HG02973 (cell line): ENCODE measurements around the gene AZGP1.
"Not testable (repeated sequence)": the region's sequence is repeated elsewhere in the genome, so short reads cannot be mapped to it uniquely, and the experiment has no call there.

ENCODE experiments used
- ATAC-seq: cut with Tn5 transposase; IDR thresholded peaks from one replicate; pipeline ENCODE4 v1.9.1; 2021; ENCODE audit warnings: moderate library complexity; ENCODE audit not compliant: unreplicated experiment

The AZGP1 gene

DNA sequence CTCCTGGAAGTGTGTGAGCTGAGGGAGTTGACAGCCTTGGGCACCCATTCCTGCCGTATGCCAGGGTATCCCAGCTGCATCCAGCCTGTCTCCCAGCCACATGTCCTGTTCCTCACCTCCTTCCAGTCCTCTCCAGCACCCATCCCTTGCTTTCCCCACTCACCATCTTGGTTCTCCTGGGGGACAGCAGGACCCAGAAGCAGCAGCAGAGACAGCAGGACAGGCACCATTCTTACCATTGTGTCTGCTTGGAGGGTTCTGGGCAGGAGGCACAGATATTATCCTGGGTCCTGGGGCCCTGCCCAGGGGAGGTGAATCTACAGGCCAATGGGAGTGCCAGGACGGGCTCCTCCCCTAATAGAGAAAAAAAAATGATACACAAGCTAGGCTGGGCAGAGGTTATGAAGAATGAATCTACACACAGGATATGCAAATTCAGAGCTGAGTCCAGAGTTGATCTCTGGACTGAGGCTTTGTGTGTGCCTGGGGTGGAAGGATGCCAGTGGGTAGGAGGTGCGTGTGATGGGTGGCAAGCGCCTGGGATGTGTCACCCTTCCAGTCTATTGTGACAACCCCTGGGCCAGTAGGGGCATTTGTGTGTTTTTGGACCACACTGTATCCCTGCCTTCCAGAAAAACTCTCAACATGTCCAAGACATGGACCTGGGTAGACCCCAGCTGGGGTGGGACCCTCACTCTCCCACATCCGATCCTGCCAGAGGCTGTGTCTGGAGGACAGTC is at the start of gene AZGP1:
Gene AZGP1 (minus strand): TSS at position 250 of the 740 bp plus-strand sequence. CDS start 11 bp downstream, at position 239.
- ATAC-seq: no peak

DNA sequence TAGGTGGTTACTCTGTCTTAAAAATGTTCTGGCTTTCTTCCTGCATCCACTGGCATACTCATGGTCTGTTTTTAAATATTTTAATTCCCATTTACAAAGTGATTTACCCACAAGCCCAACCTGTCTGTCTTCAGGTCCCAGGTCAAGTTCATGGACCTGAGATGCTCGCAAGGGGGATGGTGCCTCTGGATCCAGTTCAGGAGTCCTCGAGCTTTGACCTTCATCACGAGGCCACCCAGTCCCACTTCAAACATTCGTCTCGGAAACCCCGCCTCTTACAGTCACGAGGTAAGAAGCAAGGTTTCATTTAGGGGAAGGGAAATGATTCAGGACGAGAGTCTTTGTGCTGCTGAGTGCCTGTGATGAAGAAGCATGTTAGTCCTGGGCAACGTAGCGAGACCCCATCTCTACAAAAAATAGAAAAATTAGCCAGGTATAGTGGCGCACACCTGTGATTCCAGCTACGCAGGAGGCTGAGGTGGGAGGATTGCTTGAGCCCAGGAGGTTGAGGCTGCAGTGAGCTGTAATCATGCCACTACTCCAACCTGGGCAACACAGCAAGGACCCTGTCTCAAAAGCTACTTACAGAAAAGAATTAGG is 48.3 kb upstream of the AZGP1 start:
- no peak for ATAC-seq

DNA sequence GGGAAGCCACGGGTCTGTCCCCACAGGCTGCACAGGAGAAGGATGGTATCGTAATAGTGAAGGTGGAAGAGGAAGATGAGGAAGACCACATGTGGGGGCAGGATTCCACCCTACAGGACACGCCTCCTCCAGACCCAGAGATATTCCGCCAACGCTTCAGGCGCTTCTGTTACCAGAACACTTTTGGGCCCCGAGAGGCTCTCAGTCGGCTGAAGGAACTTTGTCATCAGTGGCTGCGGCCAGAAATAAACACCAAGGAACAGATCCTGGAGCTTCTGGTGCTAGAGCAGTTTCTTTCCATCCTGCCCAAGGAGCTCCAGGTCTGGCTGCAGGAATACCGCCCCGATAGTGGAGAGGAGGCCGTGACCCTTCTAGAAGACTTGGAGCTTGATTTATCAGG is 47.7 kb upstream of the AZGP1 start:
- ATAC-seq: no peak

DNA sequence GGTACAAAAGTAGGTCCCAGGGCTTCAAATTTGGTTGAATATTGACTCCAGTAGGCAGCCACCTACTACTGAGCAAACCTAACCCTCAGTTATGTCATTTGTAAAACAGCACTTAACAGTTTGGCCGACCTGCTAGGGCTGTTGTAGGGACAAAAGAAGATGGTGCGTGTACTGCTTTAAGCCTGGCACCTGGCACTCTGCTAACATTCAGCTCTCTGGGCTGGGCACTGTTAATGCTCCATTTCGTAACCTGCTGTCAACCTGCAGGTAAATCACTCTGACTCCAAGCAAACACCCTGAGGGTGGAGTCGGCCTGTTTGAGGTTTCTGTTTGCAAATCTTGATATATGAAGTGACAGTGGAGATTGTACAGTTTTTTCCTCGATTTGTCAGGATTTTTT is 46.8 kb upstream of the AZGP1 start:
- ATAC-seq: no peak

DNA sequence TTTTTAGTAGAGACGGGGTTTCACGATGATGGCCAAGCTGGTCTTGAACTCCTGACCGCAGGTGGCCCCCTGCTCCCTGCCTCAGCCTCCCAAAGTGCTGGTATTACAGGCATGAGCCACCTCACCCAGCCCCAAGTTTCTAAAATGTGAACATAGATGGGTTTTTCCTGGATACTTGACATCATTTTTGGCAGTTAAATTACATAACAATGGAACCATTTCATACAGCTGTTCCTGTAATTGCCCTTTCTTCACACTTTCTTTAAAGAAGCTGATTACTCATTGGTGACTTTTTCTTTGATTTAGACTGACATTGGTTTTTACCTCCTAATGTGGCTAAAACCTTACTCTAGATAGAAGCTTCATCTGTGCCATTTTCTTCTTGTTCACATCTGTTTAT is 45.5 kb upstream of the AZGP1 start:
- no peak for ATAC-seq

DNA sequence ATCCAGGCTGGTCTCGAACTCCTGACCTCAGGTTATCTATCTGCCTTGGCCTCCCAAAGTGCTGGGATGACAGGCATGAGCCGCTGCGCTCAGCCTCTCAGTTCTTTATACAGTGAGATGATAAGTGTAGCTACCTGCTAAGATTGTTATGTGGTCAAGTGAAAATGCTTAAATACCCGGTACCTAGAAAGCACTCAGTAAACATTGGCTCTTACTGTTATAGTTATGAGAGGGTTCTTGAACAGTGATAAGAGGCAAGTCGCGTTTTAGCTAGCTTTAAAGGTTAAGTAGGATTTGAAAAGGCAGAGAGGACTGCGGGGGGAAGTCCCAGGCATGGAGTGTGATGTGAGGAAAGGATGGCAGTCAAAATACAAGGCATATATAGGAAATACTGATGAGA is 44.1 kb upstream of the AZGP1 start:
- ATAC-seq: no peak

DNA sequence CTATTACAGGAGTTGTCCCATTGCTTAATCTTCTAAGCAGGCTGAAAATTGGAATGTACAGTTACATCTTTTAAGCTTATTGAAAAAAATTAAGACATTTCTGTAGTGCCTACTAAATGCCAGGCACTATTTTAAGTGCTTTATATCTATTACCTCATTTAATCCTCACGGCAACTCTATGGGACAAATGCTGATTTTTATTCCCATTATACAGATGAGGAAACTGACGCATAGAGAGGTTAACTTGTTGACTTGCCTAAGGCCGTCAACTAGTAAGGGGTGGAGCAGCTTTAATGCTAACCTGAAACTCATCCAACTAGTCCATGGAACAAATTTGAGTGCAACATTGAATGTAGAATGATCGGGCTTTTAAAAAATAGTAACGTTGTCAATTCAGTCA is 42.0 kb upstream of the AZGP1 start:
- no peak for ATAC-seq

DNA sequence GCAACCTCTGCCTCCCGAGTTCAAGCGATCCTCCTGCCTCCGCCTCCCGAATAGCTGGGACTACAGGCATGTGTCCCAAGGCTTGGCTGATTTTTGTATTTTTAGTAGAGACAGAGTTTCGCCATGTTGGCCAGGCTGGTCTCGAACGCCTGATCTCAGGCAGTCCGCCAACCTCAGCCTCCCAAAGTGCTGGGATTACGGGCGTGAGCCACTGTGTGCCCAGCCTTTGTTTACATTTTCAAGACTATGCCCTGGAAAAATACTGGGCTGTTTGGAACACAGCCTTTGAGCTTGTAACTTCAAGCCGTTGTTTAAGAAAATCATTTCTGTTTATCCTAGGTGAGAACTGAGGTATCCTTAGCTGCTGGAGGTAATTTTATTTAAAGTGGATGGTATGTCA is 41.5 kb upstream of the AZGP1 start:
- no peak for ATAC-seq

DNA sequence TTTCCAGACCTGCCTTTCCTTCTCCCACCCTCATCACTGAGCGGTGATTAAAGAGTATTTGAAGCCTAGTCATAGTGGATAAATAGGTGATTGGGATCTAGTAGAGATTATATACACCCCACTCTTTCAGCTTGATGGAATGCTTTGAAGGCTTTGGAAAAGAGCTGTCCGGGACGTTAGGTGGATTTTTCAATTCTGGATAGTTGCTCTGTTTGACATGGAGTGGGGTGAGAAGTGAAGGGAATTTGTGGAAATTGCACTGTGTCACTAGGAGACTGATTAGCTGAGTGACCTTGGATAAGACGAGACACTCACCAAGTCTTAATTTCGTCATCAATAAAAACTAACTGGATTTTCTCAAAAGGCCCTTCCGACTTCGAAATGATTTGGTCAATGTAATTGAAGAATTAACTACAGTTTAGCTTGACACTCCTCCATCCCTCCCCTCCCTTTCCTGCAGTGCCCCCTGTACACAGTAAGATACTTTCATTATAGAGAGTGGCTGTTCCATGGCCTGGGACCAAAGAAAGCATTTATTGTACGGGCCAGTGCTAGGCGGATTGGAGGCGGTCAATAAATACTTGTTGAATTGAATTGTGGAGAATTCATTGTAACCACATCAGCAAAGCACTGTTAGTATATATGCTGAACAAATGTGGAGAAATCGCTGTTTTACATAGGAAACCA is 40.5 kb upstream of the AZGP1 start:
- ATAC-seq: no peak

DNA sequence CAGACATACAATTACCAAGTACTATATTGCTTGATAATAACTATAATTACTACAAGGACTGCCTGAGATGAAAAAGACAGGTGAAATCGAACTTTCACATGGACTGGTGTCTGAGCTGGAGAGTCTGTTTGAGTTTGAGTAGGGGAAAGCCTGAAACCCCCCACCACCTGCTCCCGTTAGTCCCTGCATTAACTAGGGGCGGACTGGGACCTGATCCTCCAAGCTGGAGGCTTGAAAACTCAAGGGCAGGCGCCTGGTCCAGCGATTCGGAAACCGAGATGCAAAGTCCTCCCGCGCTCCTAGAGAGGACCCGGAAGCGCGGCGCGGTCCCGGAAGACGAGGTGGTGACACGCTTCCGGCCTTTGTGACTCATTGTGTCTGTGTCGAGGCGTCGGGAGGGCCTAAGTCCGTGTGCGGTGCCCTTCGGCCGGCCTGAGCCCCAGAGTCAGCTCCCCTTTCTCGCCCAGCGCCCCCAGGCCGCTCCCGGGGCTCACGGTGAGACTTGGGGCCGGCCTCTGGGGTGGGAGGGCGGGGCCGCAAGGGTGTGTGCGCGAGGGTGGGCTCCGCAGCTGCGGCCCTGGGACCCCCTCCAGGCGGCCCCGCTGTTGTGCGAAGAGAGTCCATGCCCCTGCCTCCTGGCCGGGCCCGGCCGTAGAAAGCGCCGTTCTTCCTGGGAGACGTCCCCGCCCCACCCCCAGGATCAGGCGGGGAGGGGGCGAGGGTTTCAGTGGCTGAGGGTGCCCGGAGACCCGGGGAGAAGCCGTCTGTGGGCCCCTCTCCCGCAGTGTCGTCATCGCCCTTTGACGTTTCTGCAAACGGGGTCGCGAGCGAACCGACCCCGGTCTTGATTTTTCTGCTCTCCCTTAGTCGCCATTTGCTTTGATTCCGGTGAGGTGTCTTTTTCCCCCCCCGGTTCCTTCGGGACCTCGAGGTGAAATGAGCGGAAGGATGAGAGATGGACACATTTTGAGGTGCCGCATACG is 39.7 kb upstream of the AZGP1 start, which contains the start of gene ZKSCAN1:
Gene ZKSCAN1 (plus strand): TSS at position 365 of the 983 bp plus-strand sequence. CDS start 7,911 bp downstream, outside the sequence.
- ATAC-seq: peak; percentile 90

DNA sequence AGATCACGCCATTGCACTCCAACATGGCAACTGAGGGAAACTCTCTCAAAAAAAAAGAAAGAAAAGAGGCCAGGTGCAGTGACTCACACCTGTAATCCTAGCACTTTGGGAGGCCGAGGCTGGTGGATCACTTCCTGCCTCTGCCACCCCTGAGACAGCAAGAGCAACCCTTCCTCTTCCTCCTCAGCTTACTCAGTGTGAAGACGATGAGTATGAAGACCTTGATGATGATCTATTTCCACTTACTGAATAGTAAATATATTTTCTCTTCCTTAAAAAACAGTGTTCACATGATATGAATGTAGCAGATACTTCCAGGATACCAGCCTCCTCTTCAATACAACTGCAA is 37.5 kb upstream of the AZGP1 start:
- ATAC-seq: no peak

DNA sequence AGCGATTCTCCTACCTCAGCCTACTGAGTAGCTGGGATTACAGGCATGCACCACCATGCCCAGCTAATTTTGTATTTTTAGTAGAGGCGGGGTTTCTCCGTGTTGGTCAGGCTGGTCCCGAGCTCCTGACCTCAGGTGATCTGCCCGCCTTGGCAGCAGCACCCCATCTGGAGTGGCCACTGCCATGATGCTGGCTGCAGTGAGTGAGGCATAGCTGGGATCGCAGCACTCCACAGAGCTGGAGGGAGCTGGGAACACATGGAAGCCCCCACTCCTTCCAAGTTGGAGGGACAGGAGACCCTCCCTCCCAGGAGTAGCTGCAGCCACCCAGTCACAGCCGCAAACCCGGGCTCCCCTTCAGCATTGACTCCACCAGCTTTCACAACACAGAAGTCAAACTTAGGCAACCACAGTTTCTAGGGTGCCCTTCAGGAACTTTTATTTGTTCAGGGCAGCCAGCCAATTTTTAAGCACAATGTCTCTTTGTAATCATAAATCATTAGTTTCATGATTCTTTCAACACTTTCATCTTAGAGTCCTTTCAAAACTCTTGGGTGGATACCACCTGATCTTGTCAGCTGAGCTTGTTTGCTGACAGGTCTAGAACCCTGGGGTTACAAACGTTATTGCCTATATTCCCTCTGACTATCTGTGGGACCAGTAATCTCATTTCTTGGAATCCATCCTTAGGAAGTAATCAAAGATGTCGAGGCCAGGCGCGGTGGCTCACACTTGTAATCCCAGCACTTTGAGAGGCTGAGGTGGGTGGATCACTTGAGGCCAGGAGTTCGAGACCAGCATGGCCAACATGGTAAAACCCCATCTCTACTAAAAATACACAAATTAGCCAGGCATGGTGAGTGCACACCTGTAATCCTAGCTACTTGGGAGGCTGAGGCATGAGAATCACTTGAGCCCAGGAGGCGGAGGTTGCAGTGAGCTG is 36.8 kb upstream of the AZGP1 start:
- ATAC-seq: not testable (repeated sequence)

DNA sequence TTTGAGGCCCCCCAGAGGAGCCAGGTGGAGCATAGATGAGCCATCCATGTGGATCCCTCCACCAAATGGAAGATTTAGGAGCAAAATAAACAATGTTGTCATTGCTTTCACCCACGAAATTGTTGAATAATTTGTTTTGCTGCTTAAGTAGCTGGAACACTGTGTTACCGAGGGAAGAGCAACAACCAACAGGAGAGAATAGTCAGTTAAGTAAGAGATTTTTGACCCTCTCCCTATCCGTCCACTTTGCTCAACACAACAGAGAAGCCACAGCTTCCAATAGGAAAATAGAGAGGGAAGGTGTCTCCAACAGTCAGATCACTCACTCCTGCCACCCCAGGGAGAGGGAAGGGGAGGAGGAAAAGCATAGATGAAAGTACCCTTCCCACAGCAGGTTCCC is 35.7 kb upstream of the AZGP1 start:
- no peak for ATAC-seq

DNA sequence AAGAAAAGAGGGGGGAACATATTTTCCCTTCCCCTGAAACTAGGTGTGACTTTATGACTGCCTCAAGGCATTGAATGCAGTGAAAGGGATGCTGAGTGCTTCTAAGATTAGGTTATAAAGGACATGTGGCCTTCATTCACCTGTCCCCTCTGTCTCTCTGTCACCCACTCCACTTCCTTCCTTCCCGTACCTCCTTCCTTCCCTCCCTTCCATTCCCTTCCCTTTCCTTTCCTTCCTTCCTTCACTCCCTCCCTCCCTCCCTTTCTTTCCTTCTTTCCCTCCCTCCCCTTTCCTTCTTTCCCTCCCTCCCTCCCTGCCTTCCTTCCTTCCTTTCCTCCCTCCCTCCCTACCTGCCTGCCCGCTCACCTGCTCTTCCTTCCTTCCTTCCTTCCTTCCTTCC is 35.1 kb upstream of the AZGP1 start:
- no peak for ATAC-seq

DNA sequence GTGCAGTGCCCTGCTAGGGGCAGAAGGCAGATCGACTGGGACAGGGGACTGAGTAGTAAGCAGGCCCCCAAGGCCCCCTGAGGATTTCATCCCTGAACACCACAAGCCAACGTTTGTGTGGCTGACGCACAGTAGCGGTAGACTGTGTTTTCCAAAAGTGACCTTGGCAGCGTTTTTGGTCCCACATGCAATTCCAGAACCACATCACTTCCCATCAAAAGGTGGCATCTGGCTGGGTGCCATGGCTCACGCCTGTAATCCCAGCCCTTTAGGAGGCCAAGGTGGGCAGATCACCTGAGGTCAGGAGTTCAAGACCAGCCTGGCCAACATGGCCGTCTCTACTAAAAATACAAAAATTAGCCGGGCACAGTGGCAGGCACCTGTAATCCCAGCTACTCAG is 34.1 kb upstream of the AZGP1 start:
- not testable (repeated sequence) for ATAC-seq

DNA sequence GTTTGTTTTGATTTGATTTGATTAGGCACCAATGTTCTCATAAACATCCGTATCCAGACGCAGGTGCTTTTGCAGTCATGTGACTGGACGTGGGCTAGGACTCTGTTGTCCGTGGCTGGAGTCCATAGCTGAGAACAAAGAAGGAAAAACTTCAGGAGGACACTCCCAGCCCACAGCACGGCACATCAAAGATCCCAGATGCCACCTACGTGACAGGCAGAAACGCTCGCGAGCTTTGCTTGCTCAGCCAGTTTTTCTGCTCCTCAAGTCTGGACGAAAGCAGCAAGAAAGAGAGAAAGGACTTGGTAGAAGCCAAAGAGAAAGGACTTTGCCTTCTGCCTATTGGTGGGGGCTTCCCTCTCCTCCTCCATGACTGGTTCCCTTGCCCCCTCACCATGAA is 32.7 kb upstream of the AZGP1 start:
- ATAC-seq: no peak

DNA sequence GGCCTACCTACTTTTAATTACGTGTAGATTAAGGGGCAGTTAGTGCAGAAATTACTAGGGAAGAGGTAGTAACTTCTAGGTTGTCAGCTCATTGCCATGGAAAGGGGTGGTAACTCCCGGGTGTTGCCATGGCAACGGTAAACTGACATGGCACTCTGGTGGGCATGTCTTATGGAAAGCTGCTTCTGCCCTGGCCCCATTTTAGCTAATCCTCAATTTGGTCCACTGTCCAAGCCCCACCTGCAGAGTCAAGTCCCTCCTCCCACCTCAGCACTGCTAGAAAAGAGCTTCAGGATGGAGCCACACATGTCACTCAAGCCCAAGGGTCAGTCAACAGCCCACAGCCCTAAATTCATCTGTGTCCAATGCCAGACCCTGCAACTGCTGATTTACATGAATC is 32.1 kb upstream of the AZGP1 start:
- ATAC-seq: no peak

DNA sequence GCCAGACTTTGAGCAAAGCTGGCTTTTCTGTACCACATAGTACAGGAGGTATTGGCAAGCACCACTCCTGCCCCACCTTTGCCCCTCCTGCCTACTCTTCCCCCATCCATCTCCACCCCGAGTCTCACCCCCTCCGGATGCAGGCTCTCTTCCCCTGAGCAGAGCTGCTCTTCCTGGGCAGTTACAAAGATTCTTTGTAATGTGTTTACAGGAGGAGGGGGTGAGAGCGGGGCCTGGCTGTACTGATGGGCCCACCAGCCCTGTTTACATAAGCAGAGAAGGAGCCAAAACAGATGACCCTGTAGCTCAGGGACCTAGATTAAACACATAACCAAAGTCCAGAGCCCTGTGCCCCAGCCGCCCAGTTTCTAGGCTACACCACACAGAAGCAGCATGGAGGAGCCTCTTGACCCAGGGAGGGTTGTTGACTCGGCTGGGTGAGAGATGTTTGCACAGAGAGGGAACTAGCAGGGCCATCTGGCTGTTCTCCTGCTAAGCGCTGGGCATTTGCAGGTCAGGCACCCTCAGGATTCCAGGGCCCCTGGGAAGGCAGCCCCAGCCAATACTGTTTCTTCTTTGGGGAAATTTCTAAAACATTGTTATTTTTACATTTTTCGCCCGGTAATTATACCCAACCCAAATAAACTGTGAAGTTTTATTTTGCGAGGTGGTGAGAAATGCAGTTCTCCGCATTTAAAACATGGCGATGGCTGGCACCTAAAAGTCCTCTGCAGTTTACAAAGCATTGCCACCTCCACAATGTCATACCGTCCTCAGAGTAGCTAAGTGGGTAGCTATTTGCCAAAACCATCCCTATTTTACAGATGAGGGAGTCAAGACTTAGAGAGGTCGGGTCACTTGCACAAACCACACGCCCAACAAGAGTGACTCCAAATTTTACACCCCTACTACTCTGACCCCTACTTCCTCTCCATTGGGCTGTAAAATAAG is 28.2 kb upstream of the AZGP1 start:
- ATAC-seq: no peak

DNA sequence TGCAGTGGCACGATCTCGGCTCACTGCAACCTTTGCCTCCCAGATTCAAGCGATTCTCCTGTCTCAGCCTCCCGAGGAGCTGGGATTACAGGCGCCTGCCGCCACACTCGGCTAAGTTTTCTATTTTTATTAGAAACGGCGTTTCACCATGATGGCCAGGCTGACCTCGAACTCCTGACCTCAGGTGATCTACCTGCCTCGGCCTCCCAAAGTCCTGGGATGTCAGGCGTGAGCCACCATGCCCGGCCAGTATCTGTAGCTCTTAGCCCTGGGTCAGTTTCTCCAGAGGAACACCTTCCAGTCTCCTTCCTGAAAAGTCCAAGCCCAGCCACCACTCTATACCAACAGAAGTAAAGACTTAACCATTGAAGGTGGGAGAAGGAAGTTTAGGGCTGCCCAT is 24.4 kb upstream of the AZGP1 start:
- ATAC-seq: no peak
